OCI-LY3 (cell line): ENCODE data around the gene PMF1.

Experiments
- H2AFZ ChIP-seq: fragments of 200-600, 300-600 bp; shearing (Covaris generic); 2 replicates; pipeline ENCODE4 v1.6.0; 2014; ENCODE audit warnings: antibody characterized with exemption, low read depth, low read length
- H3K27ac ChIP-seq: fragments of 200-600, 300-600 bp; sonication (generic); 2 replicates; pipeline ENCODE4 v1.5.1; 2014; ENCODE audit warnings: mild to moderate bottlenecking, low read length, moderate library complexity, mixed read lengths
- H3K27me3 ChIP-seq: fragments of 200-600, 300-600 bp; sonication (generic); 2 replicates; pipeline ENCODE4 v1.6.1; 2014; ENCODE audit warnings: low read depth, low read length, mixed read lengths
- H3K36me3 ChIP-seq: fragments of 200-600, 300-600 bp; sonication (generic); replicated peaks from 2 replicates; pipeline ENCODE3; 2014; ENCODE audit warnings: low read depth, low read length, mixed read lengths
- H3K4me1 ChIP-seq: fragments of 300-600, 200-600 bp; sonication (generic); 2 replicates; pipeline ENCODE4 v1.6.1; 2014; ENCODE audit warnings: low read length, mixed read lengths
- H3K4me2 ChIP-seq: fragments of 200-600, 300-600 bp; sonication (generic); 2 replicates; pipeline ENCODE4 v1.6.1; 2014; ENCODE audit warnings: low read length, mixed read lengths
- H3K4me3 ChIP-seq: fragments of 300-600, 200-600 bp; sonication (generic); 2 replicates; pipeline ENCODE4 v1.5.1; 2014; ENCODE audit warnings: antibody characterized with exemption, mild to moderate bottlenecking, low read length, moderate library complexity
- H3K79me2 ChIP-seq: fragments of 300-600, 200-600 bp; shearing (Covaris generic); 2 replicates; pipeline ENCODE4 v1.6.1; 2014; ENCODE audit warnings: mild to moderate bottlenecking, low read length, mixed read lengths
- H3K9ac ChIP-seq: fragments of 300-600, 200-600 bp; shearing (Covaris generic); 2 replicates; pipeline ENCODE4 v1.6.0; 2014; ENCODE audit warnings: mild to moderate bottlenecking, low read length, moderate library complexity
- H3K9me3 ChIP-seq: fragments of 200-600, 300-600 bp; shearing (Covaris generic); 2 replicates; pipeline ENCODE4 v1.6.1; 2014; ENCODE audit warnings: low read length, mixed read lengths; ENCODE audit not compliant: insufficient read depth
- H4K20me1 ChIP-seq: fragments of 200-600, 300-600 bp; sonication (generic); 2 replicates; pipeline ENCODE4 v1.6.1; 2016; ENCODE audit warnings: low read length, mixed read lengths; ENCODE audit not compliant: insufficient read depth
- EZH2phosphoT487 ChIP-seq: fragments of 200-600 bp; shearing (Covaris generic); IDR thresholded peaks from 2 replicates; pipeline ENCODE4 v1.6.1; 2018; ENCODE audit warnings: antibody characterized with exemption, mixed run types, low read depth
- TF ChIP-seq, protein P1 (sequence below): fragments of 200-600, 300-600 bp; sonication (generic); IDR thresholded peaks from 2 replicates; pipeline ENCODE4 v1.5.1; 2014; ENCODE audit warnings: antibody characterized with exemption, low read length, low read depth

Gene PMF1

DNA sequence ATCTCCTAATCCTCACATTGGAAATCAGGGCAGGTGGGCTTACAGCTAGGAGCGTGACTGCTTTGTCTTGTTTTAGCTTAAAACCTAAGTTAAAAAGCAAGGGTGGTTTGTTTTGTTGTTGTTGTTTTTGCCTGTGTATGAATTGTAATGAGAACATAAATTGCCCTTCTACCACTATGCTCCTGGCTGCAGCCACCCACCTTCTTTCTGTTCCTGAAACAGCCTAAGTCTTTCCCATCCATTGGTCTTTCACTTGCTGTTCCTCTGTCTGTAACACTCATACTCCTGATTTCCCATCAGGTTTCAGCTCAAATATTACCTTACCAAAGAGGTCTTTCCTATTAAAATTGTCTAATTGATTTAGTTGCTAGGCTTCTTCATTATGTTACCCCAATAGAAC is 70.7 kb downstream of the PMF1 start:
- Histone ChIP-seq H3K4me3 (peak overlapping the region; percentile 88), H3K36me3 (peaks cover 17% of the 10 kb centered on the region), H4K20me1 (peaks cover 5% of the 10 kb centered on the region), H3K27me3 (no peaks in the 10 kb centered on the region), H3K4me2 (peak overlapping the region; percentile 94), H3K4me1 (peaks cover 19% of the 10 kb centered on the region), H3K9me3 (no peaks in the 10 kb centered on the region), H2AFZ (peak overlapping the region; percentile 87; the same call in 1 of the 2 replicates), H3K79me2 (peaks cover 54% of the 10 kb centered on the region), H3K27ac (no peak overlapping the region), H3K9ac (peak overlapping the region; percentile 94)
- TF ChIP-seq EZH2phosphoT487, result no peak
- TF ChIP-seq, protein P1, sequence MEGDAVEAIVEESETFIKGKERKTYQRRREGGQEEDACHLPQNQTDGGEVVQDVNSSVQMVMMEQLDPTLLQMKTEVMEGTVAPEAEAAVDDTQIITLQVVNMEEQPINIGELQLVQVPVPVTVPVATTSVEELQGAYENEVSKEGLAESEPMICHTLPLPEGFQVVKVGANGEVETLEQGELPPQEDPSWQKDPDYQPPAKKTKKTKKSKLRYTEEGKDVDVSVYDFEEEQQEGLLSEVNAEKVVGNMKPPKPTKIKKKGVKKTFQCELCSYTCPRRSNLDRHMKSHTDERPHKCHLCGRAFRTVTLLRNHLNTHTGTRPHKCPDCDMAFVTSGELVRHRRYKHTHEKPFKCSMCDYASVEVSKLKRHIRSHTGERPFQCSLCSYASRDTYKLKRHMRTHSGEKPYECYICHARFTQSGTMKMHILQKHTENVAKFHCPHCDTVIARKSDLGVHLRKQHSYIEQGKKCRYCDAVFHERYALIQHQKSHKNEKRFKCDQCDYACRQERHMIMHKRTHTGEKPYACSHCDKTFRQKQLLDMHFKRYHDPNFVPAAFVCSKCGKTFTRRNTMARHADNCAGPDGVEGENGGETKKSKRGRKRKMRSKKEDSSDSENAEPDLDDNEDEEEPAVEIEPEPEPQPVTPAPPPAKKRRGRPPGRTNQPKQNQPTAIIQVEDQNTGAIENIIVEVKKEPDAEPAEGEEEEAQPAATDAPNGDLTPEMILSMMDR, result no peak

DNA sequence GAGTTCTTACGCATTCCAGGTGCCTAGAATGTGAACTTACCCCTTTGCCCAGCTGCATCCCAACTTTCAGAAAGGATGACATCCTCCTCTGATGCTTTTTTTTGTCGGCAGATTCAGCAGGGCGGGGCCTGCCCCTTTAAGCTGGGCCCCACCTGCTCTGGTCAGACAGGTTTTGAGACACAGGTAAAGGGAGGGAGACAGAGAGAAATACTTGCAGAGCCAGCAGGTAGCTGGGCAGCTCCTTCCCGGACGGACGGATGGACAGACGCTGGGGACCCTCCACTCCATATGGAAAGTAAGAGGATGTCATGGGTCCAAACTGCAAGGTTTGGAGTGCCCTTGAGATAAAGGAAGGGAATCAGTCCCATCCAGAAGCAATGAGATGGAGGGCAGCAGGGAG is 71.3 kb downstream of the PMF1 start, which contains the start of gene TMEM79:
TMEM79 (plus strand) TSS at position 214 of the 400 bp plus-strand sequence. CDS start 902 bp downstream, outside the sequence.
- Histone ChIP-seq H3K4me3 (peak within 1 kb of the TSS; percentile 88), H3K27me3 (no peaks in the 10 kb centered on the region), H3K9ac (peak within 1 kb of the TSS; percentile 94), H3K4me1 (peaks cover 19% of the 10 kb centered on the region), H3K27ac (peak within 1 kb of the TSS; percentile 26), H2AFZ (peak within 1 kb of the TSS; percentile 87), H3K9me3 (no peaks in the 10 kb centered on the region), H3K4me2 (peak within 1 kb of the TSS; percentile 94), H4K20me1 (peaks cover 5% of the 10 kb centered on the region), H3K36me3 (peaks cover 16% of the 10 kb centered on the region), H3K79me2 (peaks cover 48% of the 10 kb centered on the region)
- no peak for TF ChIP-seq EZH2phosphoT487
- TF ChIP-seq, protein P1, result no peak

DNA sequence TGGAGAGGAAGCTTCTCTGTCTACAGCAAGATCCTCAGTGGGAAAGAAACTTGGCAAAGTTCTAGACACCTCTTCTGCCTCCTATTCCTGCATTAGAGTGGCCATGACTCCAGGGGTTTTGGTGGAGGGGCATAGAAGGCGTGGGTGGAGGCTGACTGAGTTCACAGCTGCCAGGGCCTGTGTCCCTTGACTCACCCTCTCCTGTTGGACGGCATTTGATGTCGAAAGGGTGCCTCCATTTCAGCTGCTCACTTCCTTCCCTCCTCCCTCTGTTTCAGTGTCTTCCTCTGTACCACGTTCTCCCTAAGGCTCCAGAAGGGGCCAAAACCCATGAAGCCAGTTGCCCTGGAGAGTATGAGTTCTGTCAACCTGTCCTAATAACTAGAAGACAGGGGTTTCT is 72.0 kb downstream of the PMF1 start:
- Histone ChIP-seq H3K9ac (no peak overlapping the region), H3K4me1 (peaks cover 19% of the 10 kb centered on the region), H3K9me3 (no peaks in the 10 kb centered on the region), H3K27me3 (no peaks in the 10 kb centered on the region), H3K27ac (no peak overlapping the region), H3K36me3 (peaks cover 10% of the 10 kb centered on the region), H3K79me2 (peaks cover 42% of the 10 kb centered on the region), H3K4me2 (no peak overlapping the region), H3K4me3 (no peak overlapping the region), H2AFZ (no peak overlapping the region), H4K20me1 (peaks cover 5% of the 10 kb centered on the region)
- no peak for TF ChIP-seq EZH2phosphoT487
- TF ChIP-seq, protein P1, result no peak

DNA sequence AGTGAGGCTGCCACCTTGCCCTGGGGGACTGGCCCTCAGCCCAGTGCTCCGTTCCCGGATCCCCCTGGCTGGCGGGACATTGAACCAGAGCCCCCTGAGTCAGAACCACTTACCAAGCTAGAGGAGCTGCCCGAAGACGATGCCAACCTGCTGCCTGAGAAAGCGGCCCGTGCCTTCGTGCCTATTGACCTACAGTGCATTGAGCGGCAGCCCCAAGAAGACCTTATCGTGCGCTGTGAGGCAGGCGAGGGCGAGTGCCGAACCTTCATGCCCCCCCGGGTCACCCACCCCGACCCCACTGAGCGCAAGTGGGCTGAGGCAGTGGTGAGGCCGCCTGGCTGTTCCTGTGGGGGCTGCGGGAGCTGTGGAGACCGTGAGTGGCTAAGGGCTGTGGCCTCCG is 72.6 kb downstream of the PMF1 start:
- H3K9ac ChIP-seq, result no peak overlapping the region
- H2AFZ ChIP-seq, result no peak overlapping the region
- H3K36me3 ChIP-seq, result peaks cover 5% of the 10 kb centered on the region
- no peaks in the 10 kb centered on the region for H3K9me3 ChIP-seq
- no peaks in the 10 kb centered on the region for H3K27me3 ChIP-seq
- H3K4me2 ChIP-seq, result no peak overlapping the region
- peaks cover 35% of the 10 kb centered on the region for H3K79me2 ChIP-seq
- peaks cover 5% of the 10 kb centered on the region for H4K20me1 ChIP-seq
- H3K27ac ChIP-seq, result no peak overlapping the region
- TF ChIP-seq, protein P1, result no peak
- TF ChIP-seq EZH2phosphoT487, result no peak
- no peak overlapping the region for H3K4me3 ChIP-seq
- H3K4me1 ChIP-seq, result peaks cover 18% of the 10 kb centered on the region
